ENCODE measurements around the gene NOTCH2NLA. TPM values are rescaled to one million over a fixed set of nuclear protein-coding genes. Genes with fewer than 3 reads are reported as not detected.
"Not testable (repeated sequence)": the region's sequence is repeated elsewhere in the genome, so short reads cannot be mapped to it uniquely, and the experiment has no call there.

Gene NOTCH2NLA
- total RNA-seq: 10 to 100 TPM; 50.8 to 55.5 TPM

DNA sequence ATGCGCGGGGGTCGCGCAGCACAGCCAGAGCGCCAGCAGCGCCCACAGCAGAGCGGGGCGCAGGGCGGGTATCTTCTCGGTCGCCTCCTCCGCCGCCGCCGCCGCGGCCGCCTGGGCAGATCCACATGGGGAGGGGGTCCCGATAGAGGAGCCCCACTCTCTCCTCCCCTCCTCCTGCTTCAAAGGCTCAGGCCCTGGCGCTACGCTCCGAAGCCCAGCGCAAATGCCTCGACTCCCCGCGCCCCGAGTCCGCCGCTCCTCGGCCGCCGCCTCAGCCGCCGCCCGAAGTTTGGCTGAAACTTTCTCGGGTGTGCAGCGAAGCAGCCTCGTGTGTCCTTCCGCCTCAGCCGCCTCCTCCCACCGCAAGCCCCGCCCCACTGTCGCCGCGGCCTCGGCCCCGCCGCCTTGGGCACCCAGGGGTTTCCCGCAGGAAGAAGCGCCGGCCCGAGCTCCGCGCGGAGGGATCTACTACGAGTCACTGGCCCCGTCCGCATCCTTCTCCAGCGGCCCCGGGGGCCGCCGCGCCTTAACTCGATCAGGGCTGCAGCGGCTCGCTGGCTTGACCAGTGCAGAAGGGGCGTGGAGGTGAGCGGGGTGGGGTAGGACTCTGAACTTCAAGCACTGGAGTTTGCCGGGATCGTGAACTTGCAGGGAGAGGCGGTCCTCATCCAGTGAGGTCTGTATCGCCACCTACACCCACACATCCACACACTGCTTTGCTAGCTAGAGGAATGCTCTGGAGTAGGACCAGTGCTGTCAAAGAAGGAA is at the start of gene NOTCH2NLA:
TSS of gene NOTCH2NLA (minus strand) at position 312 of the 768 bp plus-strand sequence. CDS start 39,684 bp downstream, outside the sequence.
- H3K36me3 ChIP-seq (replicated peaks in 1 of 2; ENCODE audit: insufficient read depth in 1 of 2, low read depth in 2 of 2); H3K9me3 ChIP-seq; intact Hi-C loops (cut with DNase I); H3K4me1 ChIP-seq; H3K27me3 ChIP-seq: not testable (repeated sequence)
- TF ChIP-seq POLR2A (IDR thresholded peaks at IDR 0.05): peak; percentile 52 to 91 (median 84)
- peak within 1 kb of the TSS; percentile 41 to 53 for H3K4me3 ChIP-seq
- WGBS, 2 donors: 0 to 1% methylated on average over 9 to 27 of the region's 72 CpGs
- ATAC-seq: peak; percentile 75
- peak; percentile 8 to 33 (median 18) for DNase-seq
- peak within 1 kb of the TSS; percentile 25 to 83 (median 72) for H3K27ac ChIP-seq

DNA sequence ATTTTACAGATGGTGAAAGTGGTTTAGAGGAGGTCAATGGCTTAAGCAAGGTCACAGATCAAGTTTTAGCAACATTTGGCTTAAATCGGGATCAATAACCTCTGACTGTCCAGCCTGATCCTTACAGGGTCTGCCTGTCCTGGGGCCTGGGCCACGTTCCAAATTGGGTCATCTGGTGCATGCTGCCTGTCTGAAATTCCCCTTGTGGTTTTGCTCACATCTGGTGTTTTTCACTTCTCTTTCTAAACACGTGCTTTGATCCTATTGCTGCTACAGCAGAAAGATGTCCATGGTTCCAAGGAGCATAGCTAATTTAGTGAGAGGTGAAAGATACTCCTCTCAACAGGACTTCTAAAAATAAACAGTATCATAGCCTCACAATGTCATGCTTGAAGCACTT is 49.5 kb upstream of the NOTCH2NLA start:
- H3K4me3 ChIP-seq; DNase-seq; H3K36me3 ChIP-seq (replicated peaks in 1 of 2; ENCODE audit: insufficient read depth in 1 of 2, low read depth in 2 of 2); H3K4me1 ChIP-seq; H3K27me3 ChIP-seq; H3K9me3 ChIP-seq; intact Hi-C loops (cut with DNase I); H3K27ac ChIP-seq: not testable (repeated sequence)
- peak; percentile 48 for ATAC-seq
- no CpG with 5 or more reads among the region's 3 CpGs for WGBS, 2 donors

DNA sequence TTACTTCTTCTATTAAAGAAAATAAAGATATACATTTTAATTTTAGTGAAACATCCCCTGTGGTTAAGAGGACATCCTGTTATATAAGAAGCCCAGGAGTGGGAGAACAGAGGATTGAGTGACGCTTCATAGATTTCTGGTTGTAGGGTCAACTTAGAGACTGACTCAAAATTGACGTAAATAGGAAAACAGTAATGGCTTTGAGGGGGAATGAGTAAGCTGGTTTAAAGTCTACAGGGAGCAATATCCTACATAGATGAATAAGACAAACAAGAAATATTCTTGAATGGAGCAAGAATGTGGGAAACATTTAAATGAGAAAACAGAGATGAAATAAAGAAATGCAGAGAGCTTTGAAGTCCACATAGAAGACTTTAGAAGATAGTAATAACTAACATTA is 48.3 kb upstream of the NOTCH2NLA start:
- WGBS, 2 donors: no CpG with 5 or more reads among the region's 2 CpGs

GRCh38 chr1:146274083-146274482 is 45.3 kb upstream of the NOTCH2NLA start:
- intact Hi-C loops (cut with DNase I); H3K36me3 ChIP-seq (replicated peaks in 1 of 2; ENCODE audit: insufficient read depth in 1 of 2, low read depth in 2 of 2); H3K27me3 ChIP-seq; H3K4me1 ChIP-seq; H3K4me3 ChIP-seq; H3K9me3 ChIP-seq; H3K27ac ChIP-seq; DNase-seq: not testable (repeated sequence)
- WGBS, 2 donors: no CpG with 5 or more reads among the region's 3 CpGs
- peak; percentile 22 for ATAC-seq

More for the DNA sequence above, 48.3 kb upstream of the NOTCH2NLA start:
- H3K27me3 ChIP-seq; ATAC-seq; DNase-seq; H3K4me3 ChIP-seq; intact Hi-C loops (cut with DNase I); H3K9me3 ChIP-seq; H3K36me3 ChIP-seq (replicated peaks in 1 of 2; ENCODE audit: insufficient read depth in 1 of 2, low read depth in 2 of 2); H3K27ac ChIP-seq; H3K4me1 ChIP-seq: not testable (repeated sequence)

- H3K27me3 ChIP-seq; intact Hi-C loops (cut with DNase I); H3K36me3 ChIP-seq (replicated peaks in 1 of 2; ENCODE audit: insufficient read depth in 1 of 2, low read depth in 2 of 2); H3K27ac ChIP-seq; H3K4me3 ChIP-seq; DNase-seq; ATAC-seq; H3K9me3 ChIP-seq; H3K4me1 ChIP-seq: not testable (repeated sequence)
- no CpG with 5 or more reads among the region's 5 CpGs for WGBS, 2 donors
These were observed 44.4 kb upstream of the NOTCH2NLA start for GRCh38 chr1:146273194-146273593.

GRCh38 chr1:146272734-146273133 is 43.9 kb upstream of the NOTCH2NLA start:
- WGBS, 2 donors: no CpG with 5 or more reads among the region's 3 CpGs
- H3K4me3 ChIP-seq; H3K36me3 ChIP-seq (replicated peaks in 1 of 2; ENCODE audit: insufficient read depth in 1 of 2, low read depth in 2 of 2); H3K4me1 ChIP-seq; intact Hi-C loops (cut with DNase I); H3K9me3 ChIP-seq; H3K27ac ChIP-seq; DNase-seq; H3K27me3 ChIP-seq: not testable (repeated sequence)
- peak; percentile 81 for ATAC-seq

- WGBS, 2 donors: no CpG with 5 or more reads among the region's 2 CpGs
- H3K4me3 ChIP-seq; ATAC-seq; H3K27ac ChIP-seq; H3K36me3 ChIP-seq (replicated peaks in 1 of 2; ENCODE audit: insufficient read depth in 1 of 2, low read depth in 2 of 2); H3K27me3 ChIP-seq; H3K9me3 ChIP-seq; H3K4me1 ChIP-seq; intact Hi-C loops (cut with DNase I); DNase-seq: not testable (repeated sequence)
These were observed 43.2 kb upstream of the NOTCH2NLA start for GRCh38 chr1:146271977-146272376.

- not testable (repeated sequence) for ATAC-seq
- WGBS, 2 donors: no CpG with 5 or more reads among the region's 9 CpGs
These were observed 41.3 kb upstream of the NOTCH2NLA start for GRCh38 chr1:146270129-146270528.

DNA sequence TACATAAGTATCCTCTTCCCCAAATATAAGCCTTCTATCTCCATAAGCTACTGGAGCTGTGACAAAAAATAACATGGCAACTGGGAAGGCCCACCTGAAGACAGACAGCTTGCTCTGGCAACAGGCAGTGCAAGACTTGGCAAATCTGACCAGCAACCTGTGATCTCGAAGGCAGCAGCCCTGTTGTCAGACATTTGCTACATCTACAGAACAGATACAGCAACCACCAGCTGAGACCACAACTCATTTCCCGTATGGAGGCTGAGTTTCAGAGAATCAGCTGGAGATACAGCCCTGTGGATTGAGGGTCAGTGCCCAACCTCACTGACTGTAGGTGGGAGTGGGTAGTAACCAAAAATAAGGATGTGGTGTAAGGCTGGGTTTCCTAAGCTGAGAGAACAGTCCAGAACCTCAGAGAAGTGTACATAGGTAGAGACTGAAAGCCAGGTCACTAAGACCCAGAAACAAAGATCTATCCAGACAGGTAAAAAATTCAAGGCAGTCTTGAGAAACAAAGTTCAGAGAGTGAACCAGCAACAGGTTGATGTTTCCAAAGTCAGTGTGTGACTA is 37.4 kb upstream of the NOTCH2NLA start:
- ATAC-seq; H3K4me3 ChIP-seq; H3K27ac ChIP-seq; H3K36me3 ChIP-seq (replicated peaks in 1 of 2; ENCODE audit: insufficient read depth in 1 of 2, low read depth in 2 of 2); H3K27me3 ChIP-seq; H3K9me3 ChIP-seq; DNase-seq; intact Hi-C loops (cut with DNase I); H3K4me1 ChIP-seq: not testable (repeated sequence)
- WGBS, 2 donors: no CpG with 5 or more reads among the region's 2 CpGs

More at GRCh38 chr1:146270129-146270528, 41.3 kb upstream of the NOTCH2NLA start:
- H3K27ac ChIP-seq; intact Hi-C loops (cut with DNase I); H3K4me1 ChIP-seq; H3K4me3 ChIP-seq; H3K36me3 ChIP-seq (replicated peaks in 1 of 2; ENCODE audit: insufficient read depth in 1 of 2, low read depth in 2 of 2); H3K27me3 ChIP-seq; DNase-seq; H3K9me3 ChIP-seq: not testable (repeated sequence)

DNA sequence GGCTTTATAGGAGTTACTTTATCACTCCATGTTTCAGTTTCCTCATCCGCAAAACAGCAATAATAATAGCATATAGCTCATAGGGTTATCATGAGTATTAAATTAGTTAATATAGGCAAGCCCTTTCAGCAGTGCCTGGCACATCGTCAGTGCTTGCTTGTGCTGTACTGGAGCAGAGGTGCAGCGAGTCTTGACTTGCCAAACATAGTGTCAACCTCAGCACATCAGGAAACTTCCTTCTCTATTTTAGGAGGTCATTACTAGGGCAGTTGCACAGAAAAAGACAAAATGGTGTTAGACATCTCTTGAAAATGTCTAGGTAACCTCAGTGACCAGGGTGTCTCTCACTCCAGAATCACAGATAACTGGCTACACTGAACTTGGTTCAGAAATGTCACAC is 35.9 kb upstream of the NOTCH2NLA start:
- WGBS, 2 donors: no CpG with 5 or more reads among the region's 3 CpGs
- H3K27ac ChIP-seq; H3K9me3 ChIP-seq; H3K4me1 ChIP-seq; H3K27me3 ChIP-seq; intact Hi-C loops (cut with DNase I); H3K4me3 ChIP-seq; H3K36me3 ChIP-seq (replicated peaks in 1 of 2; ENCODE audit: insufficient read depth in 1 of 2, low read depth in 2 of 2); DNase-seq; ATAC-seq: not testable (repeated sequence)

DNA sequence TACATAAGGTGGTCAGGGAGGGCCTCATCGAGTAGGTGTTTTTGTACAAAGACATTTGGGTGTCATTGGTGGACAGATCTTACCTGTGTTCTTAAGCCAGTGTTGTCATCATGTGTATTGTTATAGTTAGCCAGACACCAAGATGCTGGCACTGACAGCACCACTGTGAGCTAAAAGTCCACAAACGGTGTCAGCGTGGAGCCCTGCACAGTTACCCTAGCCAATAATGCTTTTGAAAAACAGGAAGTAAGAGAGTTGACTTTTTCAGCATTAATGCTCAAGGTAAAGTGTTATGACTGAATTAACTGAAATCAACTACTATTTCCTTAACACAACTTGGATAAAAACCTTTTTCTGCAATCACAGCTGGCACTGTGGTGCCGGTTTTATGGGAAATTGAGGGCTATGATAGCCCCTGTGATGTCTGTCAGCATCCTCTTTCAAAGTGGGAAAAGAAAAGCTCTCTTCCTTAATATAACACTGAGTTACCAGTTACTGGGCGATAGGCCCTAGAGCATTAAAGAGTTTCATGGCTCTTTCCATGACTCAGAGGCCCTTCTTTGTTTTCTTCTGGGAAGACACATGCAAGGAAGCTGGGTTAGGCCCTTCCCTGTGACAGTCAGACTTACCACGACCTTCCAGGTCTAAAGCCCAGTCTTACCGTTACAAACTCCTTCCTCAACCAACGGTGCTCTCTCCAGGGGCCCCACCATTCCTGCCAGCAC is 31.3 kb upstream of the NOTCH2NLA start:
- H3K27ac ChIP-seq; DNase-seq; H3K27me3 ChIP-seq; H3K9me3 ChIP-seq; H3K36me3 ChIP-seq (replicated peaks in 1 of 2; ENCODE audit: insufficient read depth in 1 of 2, low read depth in 2 of 2); ATAC-seq; H3K4me1 ChIP-seq; H3K4me3 ChIP-seq; intact Hi-C loops (cut with DNase I): not testable (repeated sequence)
- no CpG with 5 or more reads among the region's 8 CpGs for WGBS, 2 donors
